Stimulated activated CD4-positive, alpha-beta T cell treated with anti-CD3 and anti-CD28 coated beads, Interleukin-15, amount 100 ng/mL, for 1 hour (primary cell): ENCODE data around the gene SKOR2.

Source experiments
- DNase-seq, 2 donors: peaks; one replicate each; pipeline ENCODE4 v3.0.0-alpha.2; 2020; ENCODE audit warnings: low read depth in 1 of 2, low spot score in 1 of 2

The SKOR2 gene, protein sequence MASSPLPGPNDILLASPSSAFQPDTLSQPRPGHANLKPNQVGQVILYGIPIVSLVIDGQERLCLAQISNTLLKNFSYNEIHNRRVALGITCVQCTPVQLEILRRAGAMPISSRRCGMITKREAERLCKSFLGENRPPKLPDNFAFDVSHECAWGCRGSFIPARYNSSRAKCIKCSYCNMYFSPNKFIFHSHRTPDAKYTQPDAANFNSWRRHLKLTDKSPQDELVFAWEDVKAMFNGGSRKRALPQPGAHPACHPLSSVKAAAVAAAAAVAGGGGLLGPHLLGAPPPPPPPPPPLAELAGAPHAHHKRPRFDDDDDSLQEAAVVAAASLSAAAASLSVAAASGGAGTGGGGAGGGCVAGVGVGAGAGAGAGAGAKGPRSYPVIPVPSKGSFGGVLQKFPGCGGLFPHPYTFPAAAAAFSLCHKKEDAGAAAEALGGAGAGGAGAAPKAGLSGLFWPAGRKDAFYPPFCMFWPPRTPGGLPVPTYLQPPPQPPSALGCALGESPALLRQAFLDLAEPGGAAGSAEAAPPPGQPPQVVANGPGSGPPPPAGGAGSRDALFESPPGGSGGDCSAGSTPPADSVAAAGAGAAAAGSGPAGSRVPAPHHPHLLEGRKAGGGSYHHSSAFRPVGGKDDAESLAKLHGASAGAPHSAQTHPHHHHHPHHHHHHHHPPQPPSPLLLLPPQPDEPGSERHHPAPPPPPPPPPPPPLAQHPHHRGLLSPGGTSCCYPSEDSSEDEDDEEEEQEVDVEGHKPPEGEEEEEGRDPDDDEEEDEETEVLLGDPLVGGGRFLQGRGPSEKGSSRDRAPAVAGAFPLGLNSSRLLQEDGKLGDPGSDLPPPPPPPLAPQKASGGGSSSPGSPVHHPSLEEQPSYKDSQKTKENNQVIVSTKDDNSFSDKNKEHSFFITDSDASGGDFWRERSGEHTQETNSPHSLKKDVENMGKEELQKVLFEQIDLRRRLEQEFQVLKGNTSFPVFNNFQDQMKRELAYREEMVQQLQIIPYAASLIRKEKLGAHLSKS

DNA sequence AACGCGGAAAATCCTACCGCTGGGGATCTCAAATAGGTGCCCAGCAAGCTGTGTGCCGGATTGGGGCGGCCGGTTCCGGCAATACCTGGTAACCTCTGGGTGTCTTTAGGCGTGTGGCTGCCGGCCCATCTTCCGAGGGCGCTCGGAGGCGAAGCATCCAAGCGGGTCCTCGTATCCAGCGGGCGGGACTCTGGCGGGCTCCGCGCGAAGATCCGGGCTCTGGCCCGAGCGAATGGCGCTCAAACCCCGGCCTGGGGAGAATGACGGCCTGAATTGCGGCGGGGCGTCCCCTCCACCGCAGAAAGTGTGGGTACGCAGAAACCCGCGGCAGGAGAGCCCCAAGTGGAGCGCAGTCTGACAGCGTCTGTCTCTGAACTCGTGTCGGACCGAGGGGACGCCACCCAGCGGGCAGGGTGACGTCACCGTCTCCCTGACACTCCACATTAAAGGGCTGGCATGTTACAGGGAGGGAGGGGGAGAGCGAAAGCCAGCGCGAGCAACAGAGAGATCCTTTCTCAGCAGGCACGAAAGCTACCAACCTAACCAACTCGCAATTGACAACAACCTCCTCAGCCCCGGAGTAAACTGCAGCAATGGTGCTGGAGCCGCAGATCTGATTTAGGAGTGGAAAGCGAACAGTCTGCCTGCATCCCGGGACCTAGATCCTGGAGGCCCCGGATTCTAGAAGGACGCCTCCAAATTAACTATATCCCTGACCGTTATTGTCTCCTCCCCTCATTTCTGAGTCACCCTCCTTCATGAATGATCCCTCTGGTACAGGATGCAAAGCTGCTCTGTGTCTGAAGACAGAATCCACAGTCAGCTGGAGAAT is at the start of gene SKOR2:
Gene SKOR2 (minus strand): TSS at position 372 of the 832 bp plus-strand sequence. CDS start 2,477 bp downstream, outside the sequence.
- DNase-seq: no peak

DNA sequence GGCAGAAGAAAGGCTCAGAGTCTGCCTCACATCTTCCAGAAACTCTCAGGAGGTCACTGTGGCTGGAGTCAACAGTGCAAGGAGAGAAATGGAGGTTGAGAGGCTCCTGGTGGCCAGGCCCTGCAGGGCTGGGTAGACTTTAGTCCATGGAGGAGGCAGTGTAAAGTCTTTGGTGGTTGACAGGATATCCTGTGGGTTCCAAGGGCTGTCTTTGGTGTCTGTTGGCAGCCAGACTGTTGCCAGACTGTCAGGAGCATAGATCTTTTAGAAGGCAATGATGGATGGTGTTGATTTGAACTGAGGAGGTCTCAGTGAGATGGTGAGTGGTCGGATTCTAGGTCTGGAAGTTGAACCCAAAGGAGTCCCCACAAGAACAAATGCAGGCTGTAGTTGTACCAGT is 45.0 kb upstream of the SKOR2 start:
- no peak for DNase-seq

- DNase-seq: no peak
Observed at GRCh38 chr18:47294801-47295200, 43.3 kb upstream of the SKOR2 start.

GRCh38 chr18:47288741-47289140 is 37.3 kb upstream of the SKOR2 start:
- DNase-seq: no peak

- no peak for DNase-seq
Observed at GRCh38 chr18:47287911-47288585, 36.6 kb upstream of the SKOR2 start.

GRCh38 chr18:47286776-47287410 is 35.4 kb upstream of the SKOR2 start:
- no peak for DNase-seq

DNA sequence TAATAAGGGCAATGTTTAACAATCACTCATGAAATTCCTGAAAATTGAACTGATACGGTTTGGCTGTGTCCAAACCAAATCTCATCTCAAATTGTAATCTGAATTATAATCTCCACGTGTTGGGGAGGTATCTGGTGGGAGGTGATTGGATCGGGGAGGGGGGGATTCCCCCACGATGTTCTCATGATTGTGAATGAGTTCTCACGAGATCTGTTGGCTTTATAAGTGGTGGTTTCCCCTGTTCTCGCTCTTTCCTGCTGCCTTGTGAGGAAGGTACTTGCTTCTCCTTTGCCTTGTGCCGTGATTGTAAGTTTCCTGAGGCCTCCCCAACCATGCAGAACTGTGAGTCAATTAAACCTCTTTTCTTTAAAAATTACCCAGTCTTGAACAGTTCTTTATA is 34.0 kb upstream of the SKOR2 start:
- DNase-seq: no peak

GRCh38 chr18:47284721-47285395 is 33.4 kb upstream of the SKOR2 start:
- no peak for DNase-seq

- DNase-seq: no peak
Observed at GRCh38 chr18:47283476-47283875, 32.0 kb upstream of the SKOR2 start.

DNA sequence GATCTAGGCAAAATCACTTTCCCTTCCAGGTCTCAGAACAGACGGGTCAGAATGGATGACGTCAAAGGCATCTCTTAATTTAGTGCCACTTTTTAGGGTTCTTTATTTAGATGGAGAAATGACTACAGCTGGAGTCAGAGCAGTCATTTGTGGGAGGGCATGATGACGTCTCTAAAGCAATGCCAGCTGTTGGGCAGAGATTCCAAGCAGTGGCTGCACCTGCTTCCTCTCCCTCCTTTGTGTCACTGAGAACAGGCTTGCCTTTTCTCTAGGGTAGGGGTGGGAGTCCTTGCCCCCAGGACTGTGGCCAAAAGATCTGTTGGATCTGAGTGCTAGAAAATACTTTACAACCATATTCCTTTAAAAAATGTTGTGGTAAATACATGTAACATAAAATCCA is 28.7 kb upstream of the SKOR2 start:
- DNase-seq: no peak

GRCh38 chr18:47274961-47275360 is 23.5 kb upstream of the SKOR2 start:
- no peak for DNase-seq

GRCh38 chr18:47265197-47265596 is 13.7 kb upstream of the SKOR2 start:
- no peak for DNase-seq

DNA sequence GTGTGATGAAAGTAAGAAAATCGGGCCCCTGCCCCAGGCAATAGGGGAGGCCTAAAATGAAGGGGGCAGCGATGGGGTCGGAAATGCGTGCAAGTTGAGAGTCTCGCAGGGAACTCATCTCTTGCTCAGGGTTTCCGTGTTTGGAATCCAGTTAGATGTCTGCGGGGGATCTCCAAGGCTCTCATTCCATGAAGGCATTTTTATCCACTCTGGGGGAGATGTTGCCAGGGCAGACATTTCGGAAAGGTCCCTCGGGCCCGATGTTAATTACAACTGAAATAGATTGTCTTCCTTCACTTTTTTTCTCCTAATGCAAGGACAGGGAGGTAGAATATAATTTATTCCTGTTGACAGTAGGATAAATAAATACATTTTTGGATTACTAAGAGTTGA is 12.8 kb upstream of the SKOR2 start:
- DNase-seq: no peak

GRCh38 chr18:47263430-47264307 is 12.2 kb upstream of the SKOR2 start:
- DNase-seq: no peak

- no peak for DNase-seq
Observed at GRCh38 chr18:47263150-47263429, 11.6 kb upstream of the SKOR2 start.

DNA sequence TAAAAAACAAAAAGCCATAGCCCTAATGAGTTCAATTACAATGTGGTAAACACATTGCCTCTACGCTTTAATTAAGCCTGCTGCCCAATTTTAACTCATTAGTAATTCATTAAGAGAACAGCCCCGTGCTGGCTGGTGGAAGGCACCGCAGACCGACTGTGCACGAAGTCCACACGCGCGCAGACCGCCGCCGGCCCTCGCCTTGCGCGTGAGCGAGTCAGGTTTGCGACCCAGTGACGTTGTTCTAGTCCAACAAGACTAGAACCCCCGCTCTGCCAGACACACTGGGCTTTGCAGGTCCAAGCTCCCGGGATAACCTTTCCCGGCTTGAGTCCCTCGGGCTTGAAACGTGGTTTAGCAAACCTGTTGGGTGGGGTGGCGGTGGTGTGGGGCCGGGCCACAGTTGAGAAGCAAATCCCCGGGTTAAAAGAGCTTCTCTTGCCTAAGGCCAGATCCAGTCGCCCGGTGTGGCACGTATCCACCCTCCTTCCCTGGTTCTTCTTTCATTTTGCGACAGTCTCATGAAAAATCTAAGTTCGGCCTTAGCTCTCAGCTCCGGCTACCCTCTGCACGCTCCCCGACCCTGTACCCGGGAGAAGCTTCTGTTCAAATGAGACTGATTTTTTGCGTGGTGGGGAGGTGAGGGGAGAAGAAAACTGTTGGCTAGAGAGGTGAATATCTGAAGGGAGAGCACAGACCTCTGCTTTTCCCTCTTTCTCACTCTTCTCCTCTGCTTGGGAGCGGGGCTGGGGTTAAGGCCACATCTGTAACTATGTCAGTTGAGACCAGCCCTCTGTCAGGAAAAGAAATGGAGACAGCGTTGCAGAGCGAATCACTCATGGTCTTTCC is 11.1 kb upstream of the SKOR2 start:
- no peak for DNase-seq

DNA sequence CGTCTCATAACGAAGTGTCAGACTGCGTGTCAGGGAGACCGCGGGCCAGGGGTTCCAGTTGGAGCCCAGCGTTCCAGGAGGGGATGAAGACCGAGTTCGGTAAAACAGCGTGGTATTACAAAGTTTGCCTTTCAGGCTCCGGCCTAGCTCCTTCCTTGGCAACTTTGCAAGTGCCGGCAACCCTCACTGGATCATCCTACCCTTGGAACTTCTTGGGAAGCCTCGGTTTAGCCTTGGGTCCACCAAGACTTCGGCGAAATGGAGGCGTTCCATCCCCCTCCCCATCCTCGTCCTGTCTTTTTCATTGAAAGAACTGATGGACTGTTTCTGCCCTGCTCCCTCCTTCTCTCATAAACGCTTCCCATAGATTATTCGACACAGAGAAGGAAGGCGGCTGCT is 10.4 kb upstream of the SKOR2 start:
- no peak for DNase-seq
